Mucosa of rectum (tissue), 2 donors: ENCODE data around the gene NFYC.
A peak's percentile ranks its signal among the peaks of the same experiment; 100 is the strongest.

Source experiments
- H3K27ac ChIP-seq, 2 donors: one replicate each; pipeline ENCODE4 v1.7.0; 2013; ENCODE audit warnings: inconsistent platforms in 2 of 2, low read depth in 2 of 2, low read length in 2 of 2
- H3K27me3 ChIP-seq, 2 donors: one replicate each; pipeline ENCODE4 v1.7.0; 2013; ENCODE audit warnings: low read length in 2 of 2; ENCODE audit not compliant: control insufficient read depth in 2 of 2, insufficient read depth in 2 of 2
- H3K36me3 ChIP-seq, 2 donors: one replicate each; pipeline ENCODE4 v1.7.0; 2013; ENCODE audit warnings: low read length in 2 of 2; ENCODE audit not compliant: control insufficient read depth in 2 of 2, insufficient read depth in 2 of 2
- H3K4me1 ChIP-seq, 2 donors: one replicate each; pipeline ENCODE4 v1.7.0; 2013; ENCODE audit warnings: low read length in 2 of 2, mild to moderate bottlenecking in 1 of 2; ENCODE audit not compliant: control insufficient read depth in 2 of 2, insufficient read depth in 2 of 2
- H3K4me3 ChIP-seq, 2 donors: one replicate each; pipeline ENCODE4 v1.7.0; 2013; ENCODE audit warnings: low read length in 2 of 2
- H3K9ac ChIP-seq, 2 donors: one replicate each; pipeline ENCODE4 v1.7.0; 2013; ENCODE audit warnings: low read length in 2 of 2, low read depth in 1 of 2, mild to moderate bottlenecking in 1 of 2
- H3K9me3 ChIP-seq, 2 donors: one replicate each; pipeline ENCODE4 v1.7.0; 2013; ENCODE audit warnings: low read length in 2 of 2; ENCODE audit not compliant: control insufficient read depth in 2 of 2
- donor health status: healthy.
- donor health status: Normal muscosa, but diverticular disease.

NFYC gene

GRCh38 chr1:40745176-40745575 is 53.7 kb downstream of the NFYC start:
- Histone ChIP-seq H3K9ac (no peak overlapping the region), H3K27me3 (no peaks in the 10 kb centered on the region), H3K27ac (no peak overlapping the region), H3K9me3 (no peaks in the 10 kb centered on the region), H3K36me3 (peaks cover 31 to 50% of the 10 kb centered on the region in 2 donors), H3K4me3 (no peak overlapping the region), H3K4me1 (peaks cover 2 to 16% of the 10 kb centered on the region in 2 donors)

GRCh38 chr1:40746344-40747090 is 55.0 kb downstream of the NFYC start:
- Histone ChIP-seq H3K36me3 (peaks cover 41 to 56% of the 10 kb centered on the region in 2 donors), H3K9me3 (no peaks in the 10 kb centered on the region), H3K9ac (no peak overlapping the region), H3K27me3 (no peaks in the 10 kb centered on the region), H3K4me1 (peaks cover 7 to 19% of the 10 kb centered on the region in 2 donors), H3K4me3 (no peak overlapping the region), H3K27ac (no peak overlapping the region)

- Histone ChIP-seq H3K36me3 (peaks cover 39 to 50% of the 10 kb centered on the region in 2 donors), H3K4me1 (peaks cover 7 to 19% of the 10 kb centered on the region in 2 donors), H3K27me3 (no peaks in the 10 kb centered on the region), H3K27ac (peak overlapping the region; percentile 21 to 35), H3K9me3 (no peaks in the 10 kb centered on the region), H3K9ac (peak overlapping the region in 1 of 2 donors; percentile 3), H3K4me3 (peak overlapping the region in 1 of 2 donors; percentile 30)
Measured at GRCh38 chr1:40748841-40749718, 57.6 kb downstream of the NFYC start.

- peak overlapping the region in 1 of 2 donors; percentile 3 for H3K9ac ChIP-seq
- no peak overlapping the region for H3K4me3 ChIP-seq
- no peaks in the 10 kb centered on the region for H3K27me3 ChIP-seq
- peaks cover 47 to 55% of the 10 kb centered on the region in 2 donors for H3K36me3 ChIP-seq
- no peaks in the 10 kb centered on the region for H3K9me3 ChIP-seq
- peaks cover 7 to 19% of the 10 kb centered on the region in 2 donors for H3K4me1 ChIP-seq
- no peak overlapping the region for H3K27ac ChIP-seq
Measured at GRCh38 chr1:40749817-40750216, 58.3 kb downstream of the NFYC start.

GRCh38 chr1:40750451-40750908 is 59.0 kb downstream of the NFYC start:
- Histone ChIP-seq H3K36me3 (peaks cover 53 to 60% of the 10 kb centered on the region in 2 donors), H3K9ac (no peak overlapping the region)

GRCh38 chr1:40751802-40752201 is 60.3 kb downstream of the NFYC start:
- Histone ChIP-seq H3K27me3 (no peaks in the 10 kb centered on the region), H3K9ac (no peak overlapping the region), H3K4me3 (no peak overlapping the region), H3K36me3 (peaks cover 64 to 70% of the 10 kb centered on the region in 2 donors), H3K9me3 (no peaks in the 10 kb centered on the region), H3K4me1 (peaks cover 7 to 19% of the 10 kb centered on the region in 2 donors), H3K27ac (no peak overlapping the region)

More at GRCh38 chr1:40750451-40750908, 59.0 kb downstream of the NFYC start:
- H3K4me3 ChIP-seq: no peak overlapping the region
- H3K9me3 ChIP-seq: no peaks in the 10 kb centered on the region
- H3K27me3 ChIP-seq: no peaks in the 10 kb centered on the region
- peaks cover 7 to 19% of the 10 kb centered on the region in 2 donors for H3K4me1 ChIP-seq
- no peak overlapping the region for H3K27ac ChIP-seq

- Histone ChIP-seq H3K9ac (no peak overlapping the region), H3K4me1 (peaks cover 7 to 15% of the 10 kb centered on the region in 2 donors), H3K9me3 (no peaks in the 10 kb centered on the region), H3K4me3 (no peak overlapping the region), H3K27ac (no peak overlapping the region), H3K27me3 (no peaks in the 10 kb centered on the region), H3K36me3 (peaks cover 78% of the 10 kb centered on the region in 2 donors)
Measured at GRCh38 chr1:40753142-40753882, 61.8 kb downstream of the NFYC start.

- peaks cover 7 to 13% of the 10 kb centered on the region in 2 donors for H3K4me1 ChIP-seq
- no peak overlapping the region for H3K4me3 ChIP-seq
- no peak overlapping the region for H3K9ac ChIP-seq
- peaks cover 76 to 81% of the 10 kb centered on the region in 2 donors for H3K36me3 ChIP-seq
- no peak overlapping the region for H3K27ac ChIP-seq
- H3K27me3 ChIP-seq: no peaks in the 10 kb centered on the region
- H3K9me3 ChIP-seq: no peaks in the 10 kb centered on the region
Measured at GRCh38 chr1:40754201-40754600, 62.7 kb downstream of the NFYC start.

- no peak overlapping the region for H3K9ac ChIP-seq
- H3K4me3 ChIP-seq: no peak overlapping the region
- no peaks in the 10 kb centered on the region for H3K27me3 ChIP-seq
- no peaks in the 10 kb centered on the region for H3K9me3 ChIP-seq
- peaks cover 4 to 5% of the 10 kb centered on the region in 2 donors for H3K4me1 ChIP-seq
- H3K27ac ChIP-seq: no peak overlapping the region
- H3K36me3 ChIP-seq: peaks cover 74 to 83% of the 10 kb centered on the region in 2 donors
Measured at GRCh38 chr1:40755067-40755466, 63.6 kb downstream of the NFYC start.
